Endothelial cell of umbilical vein (primary cell): ENCODE data around the gene BORCS5. TPM values are rescaled to one million over a fixed set of nuclear protein-coding genes. Genes with fewer than 3 reads are reported as not detected.

Source experiments
- BruUV-seq: library from RNA; stranded (reverse); fragments of 400-500 nt; replicated peaks from 2 replicates; lab custom pipeline; 2021; lab: Mats Ljungman, UMichigan
- CTCF ChIA-PET: fragments of 300-600, 350-600 bp; sonication (Branson Sonifier 250); formaldehyde crosslinking; loops from one replicate; lab custom pipeline; 2021; ENCODE audit warnings: antibody characterized with exemption, inconsistent platforms; lab: Charles Lee
- POLR2A ChIA-PET: fragments of 300-600, 350-600 bp; sonication (Branson Sonifier 250); formaldehyde crosslinking; loops from one replicate; lab custom pipeline; 2021; ENCODE audit warnings: antibody characterized with exemption, inconsistent platforms; lab: Charles Lee
- DNase-seq: peaks from one replicate; pipeline ENCODE4 v3.0.0-alpha.2; 2011; ENCODE audit warnings: low read depth, low spot score
- FAIRE-seq: peaks from 2 replicates; lab custom pipeline; 2011; peaks lifted over from hg19 to GRCh38; lab: Jason Lieb, UNC
- H2AFZ ChIP-seq: 2 replicates; pipeline ENCODE4 v1.6.0; 2012; ENCODE audit warnings: low read depth, low read length, control low read depth, inconsistent platforms
- H3K27ac ChIP-seq: 2 replicates; pipeline ENCODE4 v1.5.1; 2011; ENCODE audit warnings: low read depth, mild to moderate bottlenecking, control low read depth, low read length, moderate library complexity; ENCODE audit not compliant: insufficient read depth
- H3K27me3 ChIP-seq, 2 experiments: 2 replicates each; pipeline versions ENCODE4 v1.6.0 to v1.6.1; 2011; ENCODE audit warnings: low read length in 2 of 2, mixed read lengths in 1 of 2; ENCODE audit not compliant: control insufficient read depth in 2 of 2, insufficient read depth in 2 of 2
- H3K36me3 ChIP-seq, 2 experiments: 2 replicates in 1 of 2; 3 replicates in 1 of 2; pipeline ENCODE4 v1.5.1; 2011; ENCODE audit warnings: low read length in 2 of 2, mild to moderate bottlenecking in 1 of 2, moderate library complexity in 1 of 2; ENCODE audit not compliant: control insufficient read depth in 2 of 2, insufficient read depth in 2 of 2; ENCODE audit errors: extremely low read depth in 1 of 2
- H3K4me1 ChIP-seq: 3 replicates; pipeline ENCODE4 v1.5.1; 2011; ENCODE audit warnings: mild to moderate bottlenecking, low read length; ENCODE audit not compliant: control insufficient read depth, insufficient read depth; ENCODE audit errors: extremely low read depth
- H3K4me2 ChIP-seq: 2 replicates; pipeline ENCODE4 v1.6.1; 2011; ENCODE audit warnings: low read length, control low read depth, mixed read lengths; ENCODE audit not compliant: insufficient read depth
- H3K4me3 ChIP-seq, 3 experiments: fragments of 200-600 bp in 1 of 3; sonication (generic), shearing (Covaris generic) in 1 of 3; replicated peaks in 1 of 3; 2 replicates each; pipeline ENCODE4 v1.5.1; 2011 to 2016; ENCODE audit warnings: control low read depth in 3 of 3, low read length in 3 of 3, mild to moderate bottlenecking in 2 of 3, inconsistent platforms in 1 of 3, low read depth in 1 of 3, moderate library complexity in 1 of 3; ENCODE audit not compliant: insufficient read depth in 1 of 3
- H3K79me2 ChIP-seq: 2 replicates; pipeline ENCODE4 v1.6.0; 2012; ENCODE audit warnings: low read length, inconsistent platforms; ENCODE audit not compliant: control insufficient read depth, insufficient read depth
- H3K9ac ChIP-seq: replicated peaks from 2 replicates; pipeline ENCODE3; 2011; ENCODE audit warnings: low read length, control low read depth; ENCODE audit not compliant: insufficient read depth; ENCODE audit errors: extremely low read depth
- H3K9me1 ChIP-seq: replicated peaks from 3 replicates; pipeline ENCODE4 v1.6.0; 2011; ENCODE audit warnings: mild to moderate bottlenecking, low read length; ENCODE audit not compliant: control insufficient read depth, insufficient read depth; ENCODE audit errors: extremely low read depth
- H3K9me3 ChIP-seq: replicated peaks from 2 replicates; pipeline ENCODE4 v1.5.1; 2012; ENCODE audit warnings: low read length, inconsistent platforms; ENCODE audit not compliant: control insufficient read depth, insufficient read depth
- H4K20me1 ChIP-seq: replicated peaks from 2 replicates; pipeline ENCODE3; 2011; ENCODE audit warnings: mild to moderate bottlenecking, low read length; ENCODE audit not compliant: control insufficient read depth, insufficient read depth; ENCODE audit errors: extremely low read depth
- EZH2 ChIP-seq: IDR thresholded peaks from 2 replicates; pipeline ENCODE4 v1.6.1; 2012; ENCODE audit warnings: borderline replicate concordance, low read depth, mild to moderate bottlenecking, moderate library complexity, low read length, inconsistent platforms; ENCODE audit not compliant: severe bottlenecking
- FOS ChIP-seq: IDR thresholded peaks from 2 replicates; pipeline ENCODE4 v1.6.1; 2011; ENCODE audit warnings: mild to moderate bottlenecking, low read length, moderate library complexity, borderline replicate concordance; ENCODE audit not compliant: insufficient read depth
- GATA2 ChIP-seq: IDR thresholded peaks from 2 replicates; pipeline ENCODE4 v1.7.0; 2011; ENCODE audit warnings: low read depth, mild to moderate bottlenecking, moderate library complexity, mixed read lengths, low read length; ENCODE audit not compliant: insufficient read length, insufficient read depth
- JUN ChIP-seq: IDR thresholded peaks from 2 replicates; pipeline ENCODE4 v1.6.1; 2011; ENCODE audit warnings: borderline replicate concordance, low read depth; ENCODE audit not compliant: insufficient read length, insufficient read depth
- MYC ChIP-seq: IDR thresholded peaks from one replicate; pipeline ENCODE4 v1.6.1; 2011; ENCODE audit warnings: mild to moderate bottlenecking, low read depth, low read length
- POLR2A ChIP-seq: IDR thresholded peaks from 2 replicates; pipeline ENCODE4 v1.6.1; 2012; ENCODE audit warnings: low read depth, mild to moderate bottlenecking, control low read depth, low read length
- POLR2AphosphoS5 ChIP-seq: IDR thresholded peaks from 2 replicates; pipeline ENCODE4 v1.6.1; 2012; ENCODE audit warnings: low read depth, mild to moderate bottlenecking, control low read depth, low read length, moderate library complexity; ENCODE audit not compliant: insufficient read depth
- dilution Hi-C: fragments of 300-500 bp; cut with MboI; formaldehyde crosslinking; loops from one replicate; pipeline ENCODE4 v1.15.0; 2019; ENCODE audit warnings: low sequenced_read_pairs; ENCODE audit not compliant: extremely low pct_ligation_motif_present
- intact Hi-C: fragments of 100-400 bp; cut with micrococcal nuclease; formaldehyde crosslinking; loops from one replicate; pipeline ENCODE4 v1.10.0; 2022
- polyA plus RNA-seq, 4 experiments: library from polyadenylated mRNA; depleted of rRNA in 3 of 4; stranded (reverse) in 3 of 4; unstranded in 1 of 4; fragments of >200 nt; gene quantifications; 2 replicates each; pipeline versions ENCODE4 v1.2.1 to v1.2.3, GENCODE V29; 2011 to 2012; ENCODE audit warnings: missing spikeins in 1 of 4
- total RNA-seq: library from RNA; stranded (reverse); gene quantifications from 2 replicates; pipeline ENCODE4 v1.2.3, GENCODE V29; 2021
- TF ChIP-seq, protein P1 (sequence below), 2 donors: IDR thresholded peaks; 1 replicate in 1 of 2; 2 replicates in 1 of 2; pipeline ENCODE4 v1.5.1; 2011; ENCODE audit warnings: low read length in 2 of 2, mild to moderate bottlenecking in 2 of 2, moderate library complexity in 2 of 2, control low read depth in 1 of 2, inconsistent platforms in 1 of 2, low read depth in 1 of 2; ENCODE audit not compliant: insufficient read depth in 1 of 2; ENCODE audit errors: extremely low read depth in 1 of 2
- TF ChIP-seq, protein P2 (sequence below): IDR thresholded peaks from 2 replicates; pipeline ENCODE4 v1.6.1; 2011; ENCODE audit not compliant: insufficient read depth, insufficient read length

BORCS5 gene
- total and polyA plus RNA-seq, 2 donors (not counting 3 experiments of a cell fraction or from before 2014, with no cell fraction given): 8.3 to 10.5 TPM

DNA sequence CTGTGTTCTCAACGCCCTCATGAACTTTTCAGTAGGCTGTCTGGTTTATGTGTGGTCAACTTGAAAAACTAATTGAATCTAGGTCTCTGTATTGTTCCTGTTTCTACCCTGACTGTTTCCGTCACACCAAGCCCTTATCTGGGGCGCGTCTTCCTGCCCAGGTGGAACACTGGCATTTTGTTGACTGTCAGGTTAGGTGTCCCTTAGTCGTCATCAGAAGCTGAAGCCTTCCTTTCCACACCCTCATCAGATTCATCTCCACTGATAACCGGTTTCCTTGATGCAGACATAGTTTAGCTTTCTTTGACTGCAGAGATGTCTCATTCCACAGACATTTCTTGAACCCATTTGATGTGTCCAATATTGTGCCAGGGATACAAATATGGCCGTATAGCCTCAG is 109.3 kb downstream of the BORCS5 start:
- Histone ChIP-seq H2AFZ (no peak overlapping the region), H3K9ac (no peak overlapping the region), H3K4me2 (no peak overlapping the region), H3K27ac (no peak overlapping the region), H3K79me2 (no peaks in the 10 kb centered on the region), H3K4me3 (no peak overlapping the region), H4K20me1 (no peaks in the 10 kb centered on the region), H3K9me1 (no peaks in the 10 kb centered on the region), H3K27me3 (no peaks in the 10 kb centered on the region), H3K36me3 (no peaks in the 10 kb centered on the region), H3K4me1 (no peaks in the 10 kb centered on the region), H3K9me3 (no peaks in the 10 kb centered on the region)
- intact Hi-C loops (no loop called here), dilution Hi-C loops (no loop called here)
- no peak for DNase-seq
- FAIRE-seq: no peak
- no peak for TF ChIP-seq GATA2
- TF ChIP-seq POLR2A: no peak
- no peak for TF ChIP-seq JUN
- no peak for TF ChIP-seq POLR2AphosphoS5
- TF ChIP-seq, protein P1, sequence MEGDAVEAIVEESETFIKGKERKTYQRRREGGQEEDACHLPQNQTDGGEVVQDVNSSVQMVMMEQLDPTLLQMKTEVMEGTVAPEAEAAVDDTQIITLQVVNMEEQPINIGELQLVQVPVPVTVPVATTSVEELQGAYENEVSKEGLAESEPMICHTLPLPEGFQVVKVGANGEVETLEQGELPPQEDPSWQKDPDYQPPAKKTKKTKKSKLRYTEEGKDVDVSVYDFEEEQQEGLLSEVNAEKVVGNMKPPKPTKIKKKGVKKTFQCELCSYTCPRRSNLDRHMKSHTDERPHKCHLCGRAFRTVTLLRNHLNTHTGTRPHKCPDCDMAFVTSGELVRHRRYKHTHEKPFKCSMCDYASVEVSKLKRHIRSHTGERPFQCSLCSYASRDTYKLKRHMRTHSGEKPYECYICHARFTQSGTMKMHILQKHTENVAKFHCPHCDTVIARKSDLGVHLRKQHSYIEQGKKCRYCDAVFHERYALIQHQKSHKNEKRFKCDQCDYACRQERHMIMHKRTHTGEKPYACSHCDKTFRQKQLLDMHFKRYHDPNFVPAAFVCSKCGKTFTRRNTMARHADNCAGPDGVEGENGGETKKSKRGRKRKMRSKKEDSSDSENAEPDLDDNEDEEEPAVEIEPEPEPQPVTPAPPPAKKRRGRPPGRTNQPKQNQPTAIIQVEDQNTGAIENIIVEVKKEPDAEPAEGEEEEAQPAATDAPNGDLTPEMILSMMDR (IDR thresholded peaks at IDR 0.05; ENCODE audit: extremely low read depth in 1 of 2, insufficient read depth in 1 of 2, low read depth in 1 of 2, low read length in 2 of 2): no peak
- no peak for TF ChIP-seq EZH2
- TF ChIP-seq FOS: no peak
- TF ChIP-seq, protein P2, sequence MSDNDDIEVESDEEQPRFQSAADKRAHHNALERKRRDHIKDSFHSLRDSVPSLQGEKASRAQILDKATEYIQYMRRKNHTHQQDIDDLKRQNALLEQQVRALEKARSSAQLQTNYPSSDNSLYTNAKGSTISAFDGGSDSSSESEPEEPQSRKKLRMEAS: no peak
- TF ChIP-seq MYC: no peak
- ChIA-PET CTCF (interaction anchor here (1.2 to 1.8 kb wide), 4 partner anchors 10 to 68 kb away, joined by 3 to 4 read pairs (median 3); no protein-coding TSS in a partner anchor), POLR2A (no interaction called here)
- BruUV-seq: no TSS peak
